MCF 10A (cell line): ENCODE results near the gene TSPAN16. TPM values are rescaled to one million over a fixed set of nuclear protein-coding genes. Genes with fewer than 3 reads are reported as not detected.

Experiments
- BruUV-seq: library from RNA; stranded (reverse); fragments of 400-500 nt; replicated peaks from 2 replicates; lab custom pipeline; 2021; lab: Mats Ljungman, UMichigan
- CTCF ChIA-PET: fragments of 300-600 bp; sonication (Branson Sonifier 250); formaldehyde crosslinking; extraction: SDS; loops from one replicate; lab custom pipeline; 2021; ENCODE audit warnings: antibody characterized with exemption, inconsistent platforms; lab: Yijun Ruan, JAX
- POLR2A ChIA-PET: fragments of 300-600, 350-650 bp; sonication (Branson Sonifier 250); formaldehyde crosslinking; extraction: SDS; loops from one replicate; lab custom pipeline; 2020; ENCODE audit warnings: antibody characterized with exemption, inconsistent platforms; lab: Yijun Ruan, JAX
- DNase-seq: peaks from one replicate; pipeline ENCODE4 v3.0.0-alpha.2; 2018; ENCODE audit not compliant: unreplicated experiment
- H3K27ac Mint-ChIP-seq: one replicate; pipeline ENCODE4 v1.8.0; 2022; ENCODE audit warnings: mild to moderate bottlenecking, low read depth, mixed read lengths; ENCODE audit not compliant: unreplicated experiment
- H3K27me3 Mint-ChIP-seq: one replicate; pipeline ENCODE4 v1.8.0; 2022; ENCODE audit warnings: mixed read lengths; ENCODE audit not compliant: insufficient read depth, unreplicated experiment
- H3K36me3 Mint-ChIP-seq: one replicate; pipeline ENCODE4 v1.8.0; 2022; ENCODE audit warnings: mild to moderate bottlenecking, moderate library complexity, mixed read lengths; ENCODE audit not compliant: insufficient read depth, unreplicated experiment
- H3K4me1 Mint-ChIP-seq: one replicate; pipeline ENCODE4 v1.8.0; 2022; ENCODE audit warnings: mixed read lengths; ENCODE audit not compliant: insufficient read depth, unreplicated experiment
- H3K4me3 Mint-ChIP-seq: one replicate; pipeline ENCODE4 v1.8.0; 2022; ENCODE audit warnings: mild to moderate bottlenecking, moderate library complexity, mixed read lengths; ENCODE audit not compliant: unreplicated experiment
- H3K9me3 Mint-ChIP-seq: one replicate; pipeline ENCODE4 v1.8.0; 2022; ENCODE audit warnings: mixed read lengths; ENCODE audit not compliant: unreplicated experiment
- CTCF ChIP-seq: fragments of 200-600 bp; IDR thresholded peaks from one replicate; pipeline ENCODE4 v1.8.0; 2022; ENCODE audit warnings: antibody characterized with exemption, mild to moderate bottlenecking; ENCODE audit not compliant: unreplicated experiment
- intact Hi-C: fragments of 100-400 bp; cut with micrococcal nuclease; formaldehyde crosslinking; loops from 2 replicates; pipeline ENCODE4 v1.14.1; 2022
- total RNA-seq: library from RNA; stranded (reverse); gene quantifications from 2 replicates; pipeline ENCODE4 v1.2.3, GENCODE V29; 2022

Gene TSPAN16
- total RNA-seq, 1 experiment from 2014 or later: not detected

DNA sequence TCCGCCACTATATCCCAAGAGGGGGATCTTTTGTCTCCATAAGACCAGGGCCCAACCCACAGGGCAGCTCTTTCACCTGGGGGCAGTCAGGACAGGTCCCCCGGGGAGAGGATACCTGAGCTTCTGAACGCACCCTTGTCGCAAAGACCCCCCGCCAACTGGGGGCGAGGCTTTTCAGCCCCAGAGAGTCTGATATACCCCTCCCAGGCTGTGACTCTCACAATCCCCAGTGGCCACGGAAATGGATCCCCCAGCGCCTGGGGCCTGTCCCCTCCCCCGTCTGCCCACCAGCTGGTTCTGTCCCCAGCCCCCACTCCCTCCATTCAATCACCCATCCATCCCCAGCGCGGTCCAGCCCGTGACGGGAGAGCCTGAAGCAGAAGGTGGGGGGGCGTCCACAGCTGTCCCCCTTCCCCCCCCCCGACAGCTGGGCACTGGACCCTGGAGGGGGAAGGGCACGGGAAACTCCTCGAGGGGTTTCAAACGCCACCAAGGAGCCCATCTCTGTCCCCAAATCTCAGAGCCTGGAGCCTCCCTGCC is 34.5 kb upstream of the TSPAN16 start:
- Mint-ChIP-seq H3K4me1 (peaks cover 19% of the 10 kb centered on the region), H3K36me3 (peaks cover 11% of the 10 kb centered on the region), H3K27ac (peak overlapping the region; percentile 75), H3K9me3 (no peaks in the 10 kb centered on the region), H3K27me3 (no peaks in the 10 kb centered on the region), H3K4me3 (peak overlapping the region; percentile 65)
- no TSS peak for BruUV-seq
- POLR2A ChIA-PET: interaction anchor here (1.2 kb wide), 1 partner anchor 70 kb away, joined by 3 read pairs; no protein-coding TSS in a partner anchor
- CTCF ChIA-PET: interaction anchor here (1.0 kb wide), 1 partner anchor 11 kb away, joined by 4 read pairs; no protein-coding TSS in a partner anchor
- intact Hi-C loops: no loop called here
- DNase-seq: no peak
- TF ChIP-seq CTCF: no peak

GRCh38 chr19:11261971-11262839 is 33.8 kb upstream of the TSPAN16 start, which contains the start of gene DOCK6:
Gene DOCK6, minus strand, starts transcription at chr19:11262524. Its CDS starts 84 bp downstream, at chr19:11262440.
- H3K36me3 Mint-ChIP-seq: peaks cover 11% of the 10 kb centered on the region
- ChIA-PET POLR2A (interaction anchor here (1.0 to 1.2 kb wide), 3 partner anchors 34 to 296 kb away, joined by 3 read pairs; no protein-coding TSS in a partner anchor), CTCF (interaction anchor here (0.6 to 1.1 kb wide), 4 partner anchors 12 to 1476 kb away, joined by 3 to 4 read pairs (median 3); no protein-coding TSS in a partner anchor)
- peak within 1 kb of the TSS; percentile 65 for H3K4me3 Mint-ChIP-seq
- DNase-seq: no peak
- peaks cover 19% of the 10 kb centered on the region for H3K4me1 Mint-ChIP-seq
- H3K27me3 Mint-ChIP-seq: no peaks in the 10 kb centered on the region
- TF ChIP-seq CTCF: peak; percentile 40
- BruUV-seq: no TSS peak
- H3K9me3 Mint-ChIP-seq: no peaks in the 10 kb centered on the region
- no peak within 1 kb of the TSS for H3K27ac Mint-ChIP-seq
- intact Hi-C loops: no loop called here

GRCh38 chr19:11263726-11264125 is 32.2 kb upstream of the TSPAN16 start:
- Mint-ChIP-seq H3K4me1 (peaks cover 22% of the 10 kb centered on the region), H3K27ac (no peak overlapping the region), H3K27me3 (no peaks in the 10 kb centered on the region), H3K9me3 (no peaks in the 10 kb centered on the region), H3K4me3 (peak overlapping the region; percentile 62), H3K36me3 (peaks cover 11% of the 10 kb centered on the region)
- CTCF ChIA-PET: interaction anchor here (1.1 to 1.9 kb wide), 2 partner anchors 8 to 28 kb away, joined by 3 to 11 read pairs; no protein-coding TSS in a partner anchor
- BruUV-seq: no TSS peak
- intact Hi-C loops: no loop called here
- POLR2A ChIA-PET: no interaction called here
- no peak for DNase-seq
- TF ChIP-seq CTCF: no peak
